Activated CD4-positive, alpha-beta T cell treated with anti-CD3 and anti-CD28 coated beads, Interleukin-2, amount 50 U/mL, for 48 hours (primary cell): ENCODE data around the gene UNC13B.
"Not testable (repeated sequence)": the region's sequence is repeated elsewhere in the genome, so short reads cannot be mapped to it uniquely, and the experiment has no call there.

ENCODE experiments used
- DNase-seq, 2 experiments: peaks; one replicate each; pipeline ENCODE4 v3.0.0-alpha.2; 2020

The UNC13B gene

GRCh38 chr9:35229066-35229778 is 67.4 kb downstream of the UNC13B start:
- DNase-seq = no peak

GRCh38 chr9:35229779-35230143 is 68.0 kb downstream of the UNC13B start:
- no peak for DNase-seq

GRCh38 chr9:35232867-35233544 is 71.2 kb downstream of the UNC13B start:
- no peak for DNase-seq

GRCh38 chr9:35236692-35237091 is 74.9 kb downstream of the UNC13B start:
- no peak for DNase-seq

GRCh38 chr9:35237311-35237710 is 75.5 kb downstream of the UNC13B start:
- DNase-seq = no peak

- DNase-seq = not testable (repeated sequence)
Observed at GRCh38 chr9:35245945-35246344, 84.1 kb downstream of the UNC13B start.

- DNase-seq = no peak
Observed at GRCh38 chr9:35253075-35253474, 91.3 kb downstream of the UNC13B start.

GRCh38 chr9:35254237-35254636 is 92.4 kb downstream of the UNC13B start:
- no peak for DNase-seq

- DNase-seq = no peak
Observed at GRCh38 chr9:35254984-35255857, 93.4 kb downstream of the UNC13B start.

- no peak for DNase-seq
Observed at GRCh38 chr9:35257986-35258659, 96.3 kb downstream of the UNC13B start.

- peak; percentile 50 to 57 for DNase-seq
Observed at GRCh38 chr9:35258660-35259474, 97.1 kb downstream of the UNC13B start.

GRCh38 chr9:35260186-35260585 is 98.4 kb downstream of the UNC13B start:
- DNase-seq = no peak

GRCh38 chr9:35262064-35262463 is 100.3 kb downstream of the UNC13B start:
- no peak for DNase-seq

- no peak for DNase-seq
Observed at GRCh38 chr9:35267710-35268109, 105.9 kb downstream of the UNC13B start.

GRCh38 chr9:35269919-35270318 is 108.1 kb downstream of the UNC13B start:
- no peak for DNase-seq

GRCh38 chr9:35271637-35272036 is 109.8 kb downstream of the UNC13B start:
- DNase-seq = no peak

GRCh38 chr9:35272989-35273388 is 111.2 kb downstream of the UNC13B start:
- no peak for DNase-seq

GRCh38 chr9:35273591-35273990 is 111.8 kb downstream of the UNC13B start:
- DNase-seq = no peak

GRCh38 chr9:35274993-35275392 is 113.2 kb downstream of the UNC13B start:
- DNase-seq = no peak

- no peak for DNase-seq
Observed at GRCh38 chr9:35277171-35277520, 115.3 kb downstream of the UNC13B start.

- no peak for DNase-seq
Observed at GRCh38 chr9:35277628-35278359, 116.0 kb downstream of the UNC13B start.

- DNase-seq = no peak
Observed at GRCh38 chr9:35279946-35280345, 118.1 kb downstream of the UNC13B start.
